Cardiac fibroblast (primary cell): ENCODE data around the gene IQCH.
A peak's percentile ranks its signal among the peaks of the same experiment; 100 is the strongest.

Experiments used
- DNase-seq, 2 donors: peaks; one replicate each; pipeline versions ENCODE4 v3.0.0 to v3.0.0-alpha.2; 2010; ENCODE audit warnings: low read depth in 2 of 2
- H3K4me3 ChIP-seq, 2 donors: replicated peaks in 1 of 2; 1 replicate in 1 of 2; 2 replicates in 1 of 2; pipeline ENCODE4 v1.5.1; 2011; ENCODE audit warnings: low read depth in 2 of 2, low read length in 2 of 2, mild to moderate bottlenecking in 2 of 2, moderate library complexity in 1 of 2
- TF ChIP-seq, protein P1 (sequence below): IDR thresholded peaks from one replicate; pipeline ENCODE4 v1.5.1; 2011; ENCODE audit warnings: low read depth, mild to moderate bottlenecking, low read length, inconsistent platforms

IQCH gene

DNA sequence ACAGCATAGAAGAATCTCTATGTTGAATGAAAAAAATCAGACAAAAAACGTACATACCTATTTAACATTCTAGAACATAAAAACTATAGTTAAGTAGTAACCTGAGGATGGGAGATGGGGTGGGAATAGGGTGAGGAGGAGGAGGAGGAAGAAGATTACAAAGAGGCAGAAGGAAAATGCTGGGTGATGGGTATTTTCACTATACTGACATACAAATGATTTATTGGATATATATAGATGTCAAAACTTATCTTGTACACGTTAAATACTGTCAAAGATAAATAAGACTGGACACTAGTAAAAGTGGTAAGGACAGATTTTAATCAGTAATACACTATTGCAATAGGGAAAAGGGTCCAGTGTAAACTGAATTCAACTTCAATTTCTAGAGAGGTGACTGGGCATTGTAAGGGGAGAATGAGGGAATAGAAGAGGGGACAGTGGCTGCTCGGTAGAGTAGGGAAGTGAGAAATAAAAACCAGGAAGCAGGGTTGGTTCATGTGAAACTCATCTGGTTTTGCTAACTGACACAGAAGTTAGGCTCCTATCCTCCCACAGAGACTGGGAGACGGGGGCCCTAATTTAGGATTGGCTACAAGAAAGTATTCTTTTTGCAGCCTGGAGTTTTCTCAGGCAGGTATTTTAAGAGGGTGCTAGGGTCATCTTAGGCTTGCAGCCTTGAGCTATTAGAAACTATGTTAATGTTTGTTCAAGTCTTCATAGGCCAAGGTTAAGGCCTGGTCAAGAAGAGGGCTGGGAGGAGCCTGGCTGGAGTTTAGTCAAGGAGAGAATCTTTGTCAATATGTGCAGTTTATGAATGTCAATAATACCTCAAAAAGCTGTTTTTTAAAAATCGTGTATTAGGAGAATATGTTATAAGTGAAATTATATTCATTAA is 251.3 kb downstream of the IQCH start:
- TF ChIP-seq, protein P1, sequence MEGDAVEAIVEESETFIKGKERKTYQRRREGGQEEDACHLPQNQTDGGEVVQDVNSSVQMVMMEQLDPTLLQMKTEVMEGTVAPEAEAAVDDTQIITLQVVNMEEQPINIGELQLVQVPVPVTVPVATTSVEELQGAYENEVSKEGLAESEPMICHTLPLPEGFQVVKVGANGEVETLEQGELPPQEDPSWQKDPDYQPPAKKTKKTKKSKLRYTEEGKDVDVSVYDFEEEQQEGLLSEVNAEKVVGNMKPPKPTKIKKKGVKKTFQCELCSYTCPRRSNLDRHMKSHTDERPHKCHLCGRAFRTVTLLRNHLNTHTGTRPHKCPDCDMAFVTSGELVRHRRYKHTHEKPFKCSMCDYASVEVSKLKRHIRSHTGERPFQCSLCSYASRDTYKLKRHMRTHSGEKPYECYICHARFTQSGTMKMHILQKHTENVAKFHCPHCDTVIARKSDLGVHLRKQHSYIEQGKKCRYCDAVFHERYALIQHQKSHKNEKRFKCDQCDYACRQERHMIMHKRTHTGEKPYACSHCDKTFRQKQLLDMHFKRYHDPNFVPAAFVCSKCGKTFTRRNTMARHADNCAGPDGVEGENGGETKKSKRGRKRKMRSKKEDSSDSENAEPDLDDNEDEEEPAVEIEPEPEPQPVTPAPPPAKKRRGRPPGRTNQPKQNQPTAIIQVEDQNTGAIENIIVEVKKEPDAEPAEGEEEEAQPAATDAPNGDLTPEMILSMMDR: no peak

DNA sequence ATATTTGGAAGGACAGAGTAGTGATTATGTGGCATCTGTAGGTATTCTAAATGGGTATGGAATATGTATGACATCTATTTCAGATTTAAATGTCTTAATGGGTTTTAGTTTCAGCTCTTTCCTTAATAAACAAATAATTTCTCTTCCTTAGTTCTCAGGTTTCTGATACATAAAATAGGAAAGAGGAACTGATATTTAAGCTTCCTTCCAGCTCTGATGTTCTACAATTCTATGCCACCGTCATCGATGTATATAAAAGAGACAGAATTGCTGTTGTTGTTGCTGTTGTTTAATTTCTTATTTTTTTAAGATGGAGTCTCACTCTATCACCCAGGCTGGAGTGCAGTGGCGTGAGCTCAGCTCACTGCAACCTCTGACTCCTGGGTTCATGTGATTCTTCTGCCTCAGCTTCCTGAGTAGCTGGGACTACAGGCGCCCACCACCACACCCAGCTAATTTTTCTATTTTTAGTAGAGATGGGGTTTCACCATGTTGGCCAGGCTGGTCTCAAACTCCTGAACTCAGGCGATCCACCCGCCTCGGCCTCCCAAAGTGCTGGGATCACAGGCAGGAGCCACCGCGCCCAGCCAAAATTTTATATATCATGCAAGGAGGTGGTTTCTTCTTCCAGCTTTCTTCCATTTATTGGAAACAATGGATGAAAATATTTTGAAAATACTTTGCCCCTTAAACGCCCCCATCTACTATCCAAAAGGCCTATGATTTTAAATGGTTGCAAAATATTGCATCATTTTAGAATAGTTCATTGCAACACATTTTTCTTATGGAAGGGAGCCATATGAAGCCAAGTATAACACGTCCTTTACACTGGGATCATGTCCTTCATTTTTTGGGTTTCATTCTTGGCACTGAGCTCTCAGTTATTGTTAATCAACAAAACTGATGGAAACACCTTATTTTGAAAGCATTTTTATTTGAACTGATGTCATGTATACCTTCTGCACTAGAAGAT is 252.5 kb downstream of the IQCH start:
- H3K4me3 ChIP-seq: no peak overlapping the region
- TF ChIP-seq, protein P1: no peak
- DNase-seq: peak; percentile 67 to 72

More for the DNA sequence above, 251.3 kb downstream of the IQCH start:
- no peak for DNase-seq
- no peak overlapping the region for H3K4me3 ChIP-seq

DNA sequence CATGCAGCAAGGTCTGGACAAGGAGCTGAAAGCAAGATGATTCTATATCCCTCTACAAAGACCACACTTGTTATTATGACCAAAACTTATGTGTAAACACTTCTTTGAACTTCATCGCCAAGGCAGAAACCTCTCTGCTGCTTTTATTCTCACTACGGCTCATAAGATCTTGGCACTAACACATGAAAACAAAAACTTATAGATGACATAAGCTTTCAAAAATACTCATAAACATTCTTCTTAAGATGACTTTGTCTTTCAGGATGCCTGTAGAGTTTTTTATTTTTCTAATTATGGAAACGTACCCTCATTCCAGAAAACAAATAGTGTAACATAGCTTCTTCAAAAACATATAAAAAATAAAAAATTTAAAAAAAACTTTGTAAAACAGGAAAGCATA is 253.8 kb downstream of the IQCH start:
- no peak overlapping the region for H3K4me3 ChIP-seq
- DNase-seq: peak in 1 of 2 donors; percentile 49
- TF ChIP-seq, protein P1: no peak

DNA sequence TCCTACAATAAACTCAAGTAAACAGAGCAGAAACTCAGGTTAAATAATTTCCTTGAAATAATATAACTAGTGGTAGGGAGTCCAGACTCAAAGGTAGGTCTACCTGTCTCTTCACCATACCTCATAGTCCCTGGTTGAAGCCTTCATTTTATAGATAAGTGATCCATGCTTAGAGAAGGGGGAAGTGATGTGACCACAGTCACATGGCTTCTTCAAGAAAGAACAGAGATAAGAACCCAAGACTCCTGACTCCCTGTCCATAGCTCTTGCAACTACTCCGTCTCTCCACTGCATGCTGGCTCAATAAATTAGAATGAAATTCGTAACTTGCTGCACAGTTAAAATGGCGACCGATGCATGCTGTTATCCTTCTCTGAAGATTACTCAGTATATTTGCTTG is 255.3 kb downstream of the IQCH start:
- TF ChIP-seq, protein P1: no peak
- DNase-seq: no peak
- H3K4me3 ChIP-seq: no peak overlapping the region

DNA sequence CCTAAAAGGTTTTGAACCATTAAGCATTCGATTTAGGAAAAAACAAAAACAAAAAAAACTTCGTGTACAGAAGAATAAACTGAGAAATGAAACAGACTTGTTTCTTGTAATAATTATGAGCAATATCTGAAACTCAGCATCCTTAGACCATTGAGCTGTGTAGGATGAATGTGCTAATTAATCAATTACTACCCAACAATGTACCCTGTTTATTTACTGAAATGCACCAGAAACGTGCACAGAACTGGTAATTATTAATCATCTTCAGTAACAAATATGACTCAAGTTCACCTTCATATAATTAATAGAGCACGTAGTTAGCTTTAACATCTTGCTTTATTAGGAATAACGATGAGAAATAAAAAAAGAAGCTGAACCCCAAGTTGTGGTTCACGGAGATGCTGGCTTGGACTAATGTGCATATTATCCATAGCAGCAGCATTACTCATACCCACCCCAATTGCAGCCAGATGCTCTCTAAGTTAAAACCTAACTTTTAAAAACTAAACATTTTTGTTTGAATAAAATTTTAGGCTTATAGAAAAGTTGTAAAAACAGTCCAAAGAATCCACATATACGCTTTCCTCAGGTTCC is 256.1 kb downstream of the IQCH start:
- H3K4me3 ChIP-seq: no peak overlapping the region
- peak; percentile 29 to 75 for DNase-seq
- TF ChIP-seq, protein P1: no peak

DNA sequence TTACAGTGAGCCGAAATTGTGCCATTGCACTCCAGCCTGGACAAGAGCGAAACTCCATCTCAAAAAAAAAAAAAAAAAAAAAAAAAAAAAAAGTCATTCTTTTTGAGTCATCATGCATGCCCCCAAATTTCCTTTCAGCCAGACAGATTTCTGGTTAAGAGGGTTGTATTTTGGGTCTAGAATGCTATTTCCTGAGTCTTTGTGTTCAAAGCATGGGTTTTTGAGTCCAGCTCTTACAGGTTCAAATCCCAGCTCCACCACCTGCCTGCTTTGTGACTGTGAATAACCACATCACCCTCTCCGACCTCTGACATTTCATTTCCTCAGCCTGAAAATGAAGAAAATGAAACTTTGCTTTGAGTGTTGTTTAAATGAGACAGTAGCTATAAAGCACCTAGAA is 257.0 kb downstream of the IQCH start:
- TF ChIP-seq, protein P1: no peak
- peak in 1 of 2 donors; percentile 18 for DNase-seq
- no peak overlapping the region for H3K4me3 ChIP-seq
